ENCODE measurements around the gene FBXO8.

FBXO8 gene

GRCh38 chr4:174284487-174284886 is 1.0 kb upstream of the FBXO8 start:
- Histone ChIP-seq H3K9me3 (ENCODE audit: control insufficient read depth in 2 of 2, low read length in 2 of 2) (no peaks in the 10 kb centered on the region), H3K36me3 (ENCODE audit: control insufficient read depth in 2 of 2, insufficient read depth in 2 of 2, low read length in 2 of 2) (no peaks in the 10 kb centered on the region), H3K9ac (ENCODE audit: low read depth in 1 of 2, low read length in 2 of 2) (peak overlapping the region; percentile 92 to 97), H3K4me3 (ENCODE audit: low read length in 2 of 2) (peak overlapping the region; percentile 98 to 99), H3K4me1 (ENCODE audit: control insufficient read depth in 2 of 2, insufficient read depth in 2 of 2, low read length in 2 of 2) (peaks cover 9 to 17% of the 10 kb centered on the region in 2 donors), H3K27ac (ENCODE audit: low read depth in 2 of 2, low read length in 2 of 2) (peak overlapping the region; percentile 93 to 98), H3K27me3 (ENCODE audit: control insufficient read depth in 2 of 2, insufficient read depth in 2 of 2, low read length in 2 of 2) (no peaks in the 10 kb centered on the region)

GRCh38 chr4:174282836-174283506 is 496 bp downstream of the FBXO8 start:
- peaks cover 9 to 17% of the 10 kb centered on the region in 2 donors for H3K4me1 ChIP-seq (ENCODE audit: control insufficient read depth in 2 of 2, insufficient read depth in 2 of 2, low read length in 2 of 2)
- H3K36me3 ChIP-seq (ENCODE audit: control insufficient read depth in 2 of 2, insufficient read depth in 2 of 2, low read length in 2 of 2): no peaks in the 10 kb centered on the region
- H3K27me3 ChIP-seq (ENCODE audit: control insufficient read depth in 2 of 2, insufficient read depth in 2 of 2, low read length in 2 of 2): no peaks in the 10 kb centered on the region
- H3K27ac ChIP-seq (ENCODE audit: low read depth in 2 of 2, low read length in 2 of 2): peak overlapping the region; percentile 93 to 98
- H3K9ac ChIP-seq (ENCODE audit: low read depth in 1 of 2, low read length in 2 of 2): peak overlapping the region; percentile 92 to 97
- no peaks in the 10 kb centered on the region for H3K9me3 ChIP-seq (ENCODE audit: control insufficient read depth in 2 of 2, low read length in 2 of 2)
- peak overlapping the region; percentile 98 to 99 for H3K4me3 ChIP-seq (ENCODE audit: low read length in 2 of 2)

- H3K4me1 ChIP-seq (ENCODE audit: control insufficient read depth in 2 of 2, insufficient read depth in 2 of 2, low read length in 2 of 2): peaks cover 9 to 17% of the 10 kb centered on the region in 2 donors
- no peaks in the 10 kb centered on the region for H3K27me3 ChIP-seq (ENCODE audit: control insufficient read depth in 2 of 2, insufficient read depth in 2 of 2, low read length in 2 of 2)
- no peak overlapping the region for H3K4me3 ChIP-seq (ENCODE audit: low read length in 2 of 2)
- H3K36me3 ChIP-seq (ENCODE audit: control insufficient read depth in 2 of 2, insufficient read depth in 2 of 2, low read length in 2 of 2): no peaks in the 10 kb centered on the region
- H3K27ac ChIP-seq (ENCODE audit: low read depth in 2 of 2, low read length in 2 of 2): no peak overlapping the region
- no peaks in the 10 kb centered on the region for H3K9me3 ChIP-seq (ENCODE audit: control insufficient read depth in 2 of 2, low read length in 2 of 2)
- no peak overlapping the region for H3K9ac ChIP-seq (ENCODE audit: low read depth in 1 of 2, low read length in 2 of 2)
Measured at GRCh38 chr4:174281901-174282300, 1.6 kb downstream of the FBXO8 start.

- H3K4me1 ChIP-seq (ENCODE audit: control insufficient read depth in 2 of 2, insufficient read depth in 2 of 2, low read length in 2 of 2): peaks cover 9 to 17% of the 10 kb centered on the region in 2 donors
- no peaks in the 10 kb centered on the region for H3K9me3 ChIP-seq (ENCODE audit: control insufficient read depth in 2 of 2, low read length in 2 of 2)
- H3K36me3 ChIP-seq (ENCODE audit: control insufficient read depth in 2 of 2, insufficient read depth in 2 of 2, low read length in 2 of 2): no peaks in the 10 kb centered on the region
- H3K9ac ChIP-seq (ENCODE audit: low read depth in 1 of 2, low read length in 2 of 2): no peak overlapping the region
- H3K4me3 ChIP-seq (ENCODE audit: low read length in 2 of 2): no peak overlapping the region
- no peaks in the 10 kb centered on the region for H3K27me3 ChIP-seq (ENCODE audit: control insufficient read depth in 2 of 2, insufficient read depth in 2 of 2, low read length in 2 of 2)
- H3K27ac ChIP-seq (ENCODE audit: low read depth in 2 of 2, low read length in 2 of 2): no peak overlapping the region
Measured at GRCh38 chr4:174281182-174281737, 2.2 kb downstream of the FBXO8 start.

- no peak overlapping the region for H3K9ac ChIP-seq (ENCODE audit: low read depth in 1 of 2, low read length in 2 of 2)
- no peaks in the 10 kb centered on the region for H3K36me3 ChIP-seq (ENCODE audit: control insufficient read depth in 2 of 2, insufficient read depth in 2 of 2, low read length in 2 of 2)
- H3K27me3 ChIP-seq (ENCODE audit: control insufficient read depth in 2 of 2, insufficient read depth in 2 of 2, low read length in 2 of 2): no peaks in the 10 kb centered on the region
- no peak overlapping the region for H3K27ac ChIP-seq (ENCODE audit: low read depth in 2 of 2, low read length in 2 of 2)
- peaks cover 8 to 10% of the 10 kb centered on the region in 2 donors for H3K4me1 ChIP-seq (ENCODE audit: control insufficient read depth in 2 of 2, insufficient read depth in 2 of 2, low read length in 2 of 2)
- H3K4me3 ChIP-seq (ENCODE audit: low read length in 2 of 2): no peak overlapping the region
- H3K9me3 ChIP-seq (ENCODE audit: control insufficient read depth in 2 of 2, low read length in 2 of 2): no peaks in the 10 kb centered on the region
Measured at GRCh38 chr4:174279433-174280155, 3.9 kb downstream of the FBXO8 start.

- Histone ChIP-seq H3K9ac (ENCODE audit: low read depth in 1 of 2, low read length in 2 of 2) (no peak overlapping the region), H3K27ac (ENCODE audit: low read depth in 2 of 2, low read length in 2 of 2) (no peak overlapping the region), H3K4me3 (ENCODE audit: low read length in 2 of 2) (no peak overlapping the region), H3K27me3 (ENCODE audit: control insufficient read depth in 2 of 2, insufficient read depth in 2 of 2, low read length in 2 of 2) (no peaks in the 10 kb centered on the region), H3K4me1 (ENCODE audit: control insufficient read depth in 2 of 2, insufficient read depth in 2 of 2, low read length in 2 of 2) (peaks cover 4% of the 10 kb centered on the region in 2 donors), H3K9me3 (ENCODE audit: control insufficient read depth in 2 of 2, low read length in 2 of 2) (no peaks in the 10 kb centered on the region), H3K36me3 (ENCODE audit: control insufficient read depth in 2 of 2, insufficient read depth in 2 of 2, low read length in 2 of 2) (no peaks in the 10 kb centered on the region)
Measured at GRCh38 chr4:174278467-174278866, 5.0 kb downstream of the FBXO8 start.

- Histone ChIP-seq H3K36me3 (ENCODE audit: control insufficient read depth in 2 of 2, insufficient read depth in 2 of 2, low read length in 2 of 2) (peaks cover 0 to 4% of the 10 kb centered on the region in 2 donors), H3K27me3 (ENCODE audit: control insufficient read depth in 2 of 2, insufficient read depth in 2 of 2, low read length in 2 of 2) (no peaks in the 10 kb centered on the region), H3K9me3 (ENCODE audit: control insufficient read depth in 2 of 2, low read length in 2 of 2) (no peaks in the 10 kb centered on the region), H3K4me1 (ENCODE audit: control insufficient read depth in 2 of 2, insufficient read depth in 2 of 2, low read length in 2 of 2) (peaks cover 4% of the 10 kb centered on the region in 2 donors), H3K27ac (ENCODE audit: low read depth in 2 of 2, low read length in 2 of 2) (no peak overlapping the region), H3K4me3 (ENCODE audit: low read length in 2 of 2) (no peak overlapping the region), H3K9ac (ENCODE audit: low read depth in 1 of 2, low read length in 2 of 2) (no peak overlapping the region)
Measured at GRCh38 chr4:174277433-174277832, 6.0 kb downstream of the FBXO8 start.

GRCh38 chr4:174275101-174275500 is 8.4 kb downstream of the FBXO8 start:
- Histone ChIP-seq H3K9me3 (ENCODE audit: control insufficient read depth in 2 of 2, low read length in 2 of 2) (no peaks in the 10 kb centered on the region), H3K36me3 (ENCODE audit: control insufficient read depth in 2 of 2, insufficient read depth in 2 of 2, low read length in 2 of 2) (peaks cover 0 to 4% of the 10 kb centered on the region in 2 donors), H3K27me3 (ENCODE audit: control insufficient read depth in 2 of 2, insufficient read depth in 2 of 2, low read length in 2 of 2) (no peaks in the 10 kb centered on the region), H3K27ac (ENCODE audit: low read depth in 2 of 2, low read length in 2 of 2) (no peak overlapping the region), H3K4me1 (ENCODE audit: control insufficient read depth in 2 of 2, insufficient read depth in 2 of 2, low read length in 2 of 2) (no peaks in the 10 kb centered on the region), H3K9ac (ENCODE audit: low read depth in 1 of 2, low read length in 2 of 2) (no peak overlapping the region), H3K4me3 (ENCODE audit: low read length in 2 of 2) (no peak overlapping the region)

GRCh38 chr4:174274436-174274835 is 9.0 kb downstream of the FBXO8 start:
- Histone ChIP-seq H3K4me3 (ENCODE audit: low read length in 2 of 2) (no peak overlapping the region), H3K36me3 (ENCODE audit: control insufficient read depth in 2 of 2, insufficient read depth in 2 of 2, low read length in 2 of 2) (peaks cover 0 to 4% of the 10 kb centered on the region in 2 donors), H3K4me1 (ENCODE audit: control insufficient read depth in 2 of 2, insufficient read depth in 2 of 2, low read length in 2 of 2) (no peaks in the 10 kb centered on the region), H3K27me3 (ENCODE audit: control insufficient read depth in 2 of 2, insufficient read depth in 2 of 2, low read length in 2 of 2) (no peaks in the 10 kb centered on the region), H3K9me3 (ENCODE audit: control insufficient read depth in 2 of 2, low read length in 2 of 2) (no peaks in the 10 kb centered on the region), H3K9ac (ENCODE audit: low read depth in 1 of 2, low read length in 2 of 2) (no peak overlapping the region), H3K27ac (ENCODE audit: low read depth in 2 of 2, low read length in 2 of 2) (no peak overlapping the region)

GRCh38 chr4:174273930-174274329 is 9.5 kb downstream of the FBXO8 start:
- H3K27me3 ChIP-seq (ENCODE audit: control insufficient read depth in 2 of 2, insufficient read depth in 2 of 2, low read length in 2 of 2): no peaks in the 10 kb centered on the region
- H3K36me3 ChIP-seq (ENCODE audit: control insufficient read depth in 2 of 2, insufficient read depth in 2 of 2, low read length in 2 of 2): peaks cover 0 to 4% of the 10 kb centered on the region in 2 donors
- H3K4me1 ChIP-seq (ENCODE audit: control insufficient read depth in 2 of 2, insufficient read depth in 2 of 2, low read length in 2 of 2): no peaks in the 10 kb centered on the region
- no peak overlapping the region for H3K27ac ChIP-seq (ENCODE audit: low read depth in 2 of 2, low read length in 2 of 2)
- no peak overlapping the region for H3K4me3 ChIP-seq (ENCODE audit: low read length in 2 of 2)
- no peaks in the 10 kb centered on the region for H3K9me3 ChIP-seq (ENCODE audit: control insufficient read depth in 2 of 2, low read length in 2 of 2)
- no peak overlapping the region for H3K9ac ChIP-seq (ENCODE audit: low read depth in 1 of 2, low read length in 2 of 2)

All from mucosa of rectum (tissue), 2 donors.